AG09309 (cell line): ENCODE results near the gene WRNIP1.

Experiments used
- DNase-seq: peaks from one replicate; pipeline ENCODE4 v3.0.0-alpha.2; 2010; ENCODE audit warnings: low read depth
- H3K4me3 ChIP-seq: 2 replicates; pipeline ENCODE4 v1.5.1; 2011; ENCODE audit warnings: mild to moderate bottlenecking, low read depth, low read length, moderate library complexity; ENCODE audit not compliant: control insufficient read depth
- TF ChIP-seq, protein P1 (sequence below): IDR thresholded peaks from 2 replicates; pipeline ENCODE4 v1.5.1; 2011; ENCODE audit warnings: mild to moderate bottlenecking, low read depth, low read length, inconsistent platforms; ENCODE audit not compliant: insufficient read depth, control insufficient read depth; ENCODE audit errors: missing control alignments

Gene WRNIP1

DNA sequence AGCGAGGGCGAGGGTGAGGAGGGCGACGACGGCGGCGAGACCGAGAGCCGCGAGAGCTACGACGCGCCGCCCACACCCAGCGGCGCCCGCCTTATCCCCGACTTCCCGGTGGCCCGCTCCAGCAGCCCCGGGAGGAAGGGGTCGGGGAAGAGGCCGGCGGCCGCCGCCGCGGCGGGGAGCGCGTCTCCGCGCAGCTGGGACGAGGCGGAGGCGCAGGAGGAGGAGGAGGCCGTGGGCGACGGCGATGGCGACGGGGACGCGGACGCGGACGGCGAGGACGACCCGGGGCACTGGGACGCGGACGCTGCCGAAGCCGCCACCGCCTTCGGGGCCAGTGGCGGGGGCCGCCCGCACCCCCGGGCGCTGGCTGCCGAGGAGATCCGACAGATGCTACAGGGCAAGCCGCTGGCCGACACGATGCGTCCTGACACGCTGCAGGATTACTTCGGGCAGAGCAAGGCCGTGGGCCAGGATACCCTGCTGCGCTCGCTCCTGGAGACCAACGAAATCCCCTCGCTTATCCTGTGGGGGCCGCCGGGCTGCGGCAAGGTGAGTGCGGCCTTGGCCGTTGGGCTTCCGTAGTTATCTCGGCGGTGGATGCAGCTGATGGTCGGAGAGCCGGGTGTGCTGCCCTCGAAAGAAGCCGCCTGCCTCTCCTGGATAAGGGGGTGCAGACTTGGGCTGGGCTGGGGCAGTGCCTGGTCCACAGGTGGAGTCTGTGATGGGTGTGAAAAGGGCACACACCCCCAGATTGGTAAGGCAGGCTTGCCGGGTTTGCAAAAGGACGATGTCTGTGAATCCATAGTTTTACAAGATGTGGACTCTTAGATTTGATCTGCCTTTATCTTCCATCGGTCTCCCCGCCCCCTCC, 938 bp downstream of the WRNIP1 start:
- DNase-seq: no peak
- H3K4me3 ChIP-seq: peak overlapping the region; percentile 85
- TF ChIP-seq, protein P1, sequence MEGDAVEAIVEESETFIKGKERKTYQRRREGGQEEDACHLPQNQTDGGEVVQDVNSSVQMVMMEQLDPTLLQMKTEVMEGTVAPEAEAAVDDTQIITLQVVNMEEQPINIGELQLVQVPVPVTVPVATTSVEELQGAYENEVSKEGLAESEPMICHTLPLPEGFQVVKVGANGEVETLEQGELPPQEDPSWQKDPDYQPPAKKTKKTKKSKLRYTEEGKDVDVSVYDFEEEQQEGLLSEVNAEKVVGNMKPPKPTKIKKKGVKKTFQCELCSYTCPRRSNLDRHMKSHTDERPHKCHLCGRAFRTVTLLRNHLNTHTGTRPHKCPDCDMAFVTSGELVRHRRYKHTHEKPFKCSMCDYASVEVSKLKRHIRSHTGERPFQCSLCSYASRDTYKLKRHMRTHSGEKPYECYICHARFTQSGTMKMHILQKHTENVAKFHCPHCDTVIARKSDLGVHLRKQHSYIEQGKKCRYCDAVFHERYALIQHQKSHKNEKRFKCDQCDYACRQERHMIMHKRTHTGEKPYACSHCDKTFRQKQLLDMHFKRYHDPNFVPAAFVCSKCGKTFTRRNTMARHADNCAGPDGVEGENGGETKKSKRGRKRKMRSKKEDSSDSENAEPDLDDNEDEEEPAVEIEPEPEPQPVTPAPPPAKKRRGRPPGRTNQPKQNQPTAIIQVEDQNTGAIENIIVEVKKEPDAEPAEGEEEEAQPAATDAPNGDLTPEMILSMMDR: no peak

DNA sequence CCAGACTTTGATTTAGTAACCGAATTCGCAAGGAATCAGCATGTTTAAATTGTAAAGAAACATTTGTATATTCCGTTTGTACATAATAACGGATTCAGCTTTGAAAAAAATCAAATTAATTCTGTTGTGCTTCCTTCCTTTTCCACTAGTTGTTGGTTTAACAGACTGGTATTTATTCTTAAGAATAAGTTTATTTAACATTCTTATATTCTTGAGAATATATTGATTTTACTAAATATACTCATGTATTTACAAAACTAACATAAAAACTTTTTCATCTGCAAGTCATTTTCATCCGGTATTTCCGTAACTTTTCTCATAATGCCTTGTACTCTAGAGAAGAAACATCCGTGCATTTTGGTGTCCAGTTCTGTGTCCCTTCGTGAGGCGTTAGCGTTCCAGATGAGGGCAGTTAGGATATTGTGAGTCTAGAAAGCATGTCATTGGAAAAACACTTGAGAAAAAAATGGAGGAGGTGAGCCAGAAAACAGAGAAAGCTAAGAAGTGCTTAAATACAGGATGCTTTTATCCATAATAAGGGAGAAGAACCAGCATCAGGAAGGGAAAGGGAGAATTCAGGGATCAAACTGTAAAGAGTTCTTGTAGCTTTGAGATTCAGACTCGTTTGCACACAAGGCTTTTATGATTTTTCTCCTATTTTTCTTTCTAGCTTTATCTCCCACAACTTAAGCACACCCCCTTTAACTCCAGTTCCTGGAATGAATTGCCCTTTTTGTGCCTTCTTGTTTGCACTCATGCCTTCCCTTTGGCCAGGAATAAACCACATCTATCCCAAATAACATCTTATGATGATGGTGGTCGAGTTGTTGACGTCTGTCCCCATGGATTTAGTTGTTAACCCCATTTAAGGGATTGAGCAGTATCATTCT, 1.8 kb downstream of the WRNIP1 start:
- DNase-seq: no peak
- peak overlapping the region; percentile 85 for H3K4me3 ChIP-seq
- TF ChIP-seq, protein P1: no peak

- no peak for DNase-seq
- TF ChIP-seq, protein P1: no peak
Observed at GRCh38 chr6:2767657-2768524, 2.7 kb downstream of the WRNIP1 start.

GRCh38 chr6:2768696-2769095, 3.5 kb downstream of the WRNIP1 start:
- TF ChIP-seq, protein P1: no peak
- DNase-seq: no peak
- no peak overlapping the region for H3K4me3 ChIP-seq

More at GRCh38 chr6:2767657-2768524, 2.7 kb downstream of the WRNIP1 start:
- H3K4me3 ChIP-seq: peak overlapping the region; percentile 85

DNA sequence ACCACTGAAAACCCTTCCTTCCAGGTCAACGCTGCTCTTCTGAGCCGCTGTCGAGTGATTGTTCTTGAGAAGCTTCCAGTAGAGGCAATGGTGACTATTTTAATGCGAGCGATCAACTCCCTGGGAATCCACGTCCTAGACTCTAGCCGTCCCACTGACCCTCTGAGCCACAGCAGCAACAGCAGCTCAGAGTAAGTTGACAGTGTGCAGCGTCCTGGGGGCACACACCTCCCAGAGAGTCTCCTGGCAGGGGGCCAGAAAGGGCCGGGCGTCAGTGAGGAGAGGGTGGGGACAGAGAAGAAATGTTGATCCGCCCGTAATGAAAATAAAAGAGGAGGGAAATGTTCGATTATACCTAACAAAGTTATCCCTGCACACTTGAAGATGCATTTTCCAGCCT, 5.0 kb downstream of the WRNIP1 start:
- DNase-seq: no peak
- TF ChIP-seq, protein P1: no peak
- H3K4me3 ChIP-seq: no peak overlapping the region

GRCh38 chr6:2771079-2771478, 5.9 kb downstream of the WRNIP1 start:
- DNase-seq: no peak
- TF ChIP-seq, protein P1: no peak
- no peak overlapping the region for H3K4me3 ChIP-seq
